SH-SY5Y (cell line): ENCODE measurements around the gene DPYD.

ENCODE experiments used
- GATA2 ChIP-seq: IDR thresholded peaks from 2 replicates; pipeline ENCODE4 v1.6.1; 2011; ENCODE audit warnings: mild to moderate bottlenecking, low read depth, low read length
- GATA3 ChIP-seq: IDR thresholded peaks from 2 replicates; pipeline ENCODE4 v1.6.1; 2011; ENCODE audit warnings: low read depth, mild to moderate bottlenecking, low read length, moderate library complexity

DNA sequence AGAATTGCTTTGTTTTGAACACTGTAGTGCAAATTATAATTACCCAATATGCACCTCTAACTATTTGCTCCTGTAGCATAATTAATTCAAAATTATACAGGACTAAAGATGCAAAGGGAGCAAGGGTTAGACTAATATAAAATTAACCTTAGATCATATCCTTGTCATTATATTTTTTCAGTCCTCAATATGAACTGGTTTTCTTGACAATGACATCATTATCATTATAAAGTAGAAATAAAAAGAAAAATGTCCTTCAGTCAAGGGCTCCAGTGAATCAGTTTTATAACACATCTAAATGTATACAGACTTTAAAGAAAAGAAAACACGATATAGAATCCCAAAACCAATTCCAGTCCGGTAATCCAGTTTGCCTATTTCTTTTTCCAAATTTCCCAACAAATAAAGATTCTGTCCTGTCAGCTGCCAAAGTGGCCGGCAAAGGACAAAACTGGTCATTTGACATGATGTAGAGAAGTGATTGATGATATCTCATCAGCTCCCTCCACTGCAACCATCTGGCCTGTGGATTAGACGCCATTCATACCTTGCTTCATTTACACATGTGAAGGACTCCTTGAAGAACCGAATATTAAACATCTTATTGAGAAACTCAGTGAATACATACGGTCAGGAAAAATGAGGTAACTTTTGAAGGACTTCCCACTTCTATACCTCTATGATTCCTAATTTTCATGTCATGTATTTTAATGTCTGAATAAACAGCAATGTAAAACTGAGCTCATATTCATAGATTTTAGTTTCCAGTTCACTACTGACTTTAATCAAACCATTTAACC lies 15.5 kb downstream of the DPYD start:
- TF ChIP-seq GATA2: no peak
- TF ChIP-seq GATA3: no peak
